Inflammatory macrophage treated with lipopolysaccharide for 4 hours (primary cell): ENCODE results near the gene UNG.

Source experiments
- DNase-seq: peaks from one replicate; pipeline ENCODE4 v3.0.0-alpha.2; 2020

UNG gene

DNA sequence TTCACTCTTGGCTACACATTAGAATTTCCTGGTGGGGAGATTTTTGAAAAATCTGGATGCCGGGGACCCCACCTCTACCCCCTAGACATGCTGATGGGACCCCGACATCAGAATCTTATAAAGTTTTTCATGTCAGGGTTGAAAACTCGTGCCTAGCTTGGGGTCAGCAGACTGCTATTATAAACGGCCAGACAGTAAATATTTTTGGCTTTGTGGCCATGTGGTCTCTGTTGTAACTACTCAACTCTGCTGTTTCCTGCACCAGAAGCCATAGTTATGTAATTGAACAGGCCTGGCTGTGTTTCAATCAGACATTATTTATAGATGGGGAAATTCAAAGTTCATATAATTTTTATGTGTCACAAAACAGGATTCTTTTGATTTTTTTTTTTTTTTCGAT is 60.6 kb downstream of the UNG start:
- DNase-seq = no peak

DNA sequence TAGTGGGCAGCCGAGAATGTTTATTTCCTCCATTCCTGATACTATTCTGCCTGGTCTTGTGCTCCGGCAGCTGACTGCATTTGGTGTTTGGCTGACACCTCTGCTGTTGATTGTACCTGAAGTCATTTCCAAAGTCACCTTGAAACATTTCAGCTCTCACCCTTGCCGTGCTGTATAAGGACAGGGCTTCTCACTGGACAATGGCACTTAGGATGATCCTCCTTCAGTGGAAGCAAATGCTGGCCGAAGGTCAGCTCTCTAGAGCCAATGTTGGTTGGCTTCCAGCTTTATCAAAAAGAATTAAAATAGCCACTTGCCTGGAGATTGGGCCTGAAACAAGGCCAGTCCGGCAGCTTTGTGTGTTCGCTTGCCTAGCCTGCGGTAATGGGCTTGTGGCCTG is 63.0 kb downstream of the UNG start:
- no peak for DNase-seq
